A549 (cell line): ENCODE measurements around the gene UBR7. TPM values are rescaled to one million over a fixed set of nuclear protein-coding genes. Genes with fewer than 3 reads are reported as not detected.
"Not testable (repeated sequence)": the region's sequence is repeated elsewhere in the genome, so short reads cannot be mapped to it uniquely, and the experiment has no call there.

Source experiments
- ATAC-seq, 2 experiments: fragments of 200-7000 bp in 1 of 2; fragments of >200 bp in 1 of 2; cut with Nextera tagmentation in 1 of 2; cut with Tn5 transposase in 1 of 2; 3 replicates each; pipeline versions ENCODE4 v1.8.0 to v1.9.1; 2018 to 2020; ENCODE audit warnings: mild to moderate bottlenecking in 1 of 2, moderate library complexity in 1 of 2
- CTCF ChIA-PET: fragments of 300-600 bp; sonication (Branson Sonifier 250); formaldehyde crosslinking; extraction: SDS; loops from one replicate; lab custom pipeline; 2021; ENCODE audit warnings: antibody characterized with exemption, inconsistent platforms; lab: Yijun Ruan, JAX
- POLR2A ChIA-PET: fragments of 350-600 bp; formaldehyde crosslinking; extraction: SDS; loops from one replicate; lab custom pipeline; 2021; ENCODE audit warnings: antibody characterized with exemption, inconsistent platforms; lab: Yijun Ruan, JAX
- DNase-seq, 2 experiments: peaks; one replicate each; pipeline versions ENCODE4 v3.0.0 to v3.0.0-alpha.2; 2011 to 2016; ENCODE audit warnings: low read depth in 1 of 2, low spot score in 1 of 2
- FAIRE-seq: peaks from 2 replicates; lab custom pipeline; 2011; peaks lifted over from hg19 to GRCh38; lab: Jason Lieb, UNC
- H3K27ac ChIP-seq, 2 experiments: fragments of >200 bp; sonication (Bioruptor Twin); formaldehyde crosslinking; 3 replicates each; pipeline ENCODE4 v1.5.1; 2016 to 2017
- H3K4me1 ChIP-seq: fragments of >200 bp; sonication (Bioruptor Twin); formaldehyde crosslinking; 3 replicates; pipeline ENCODE4 v1.6.1; 2016
- H3K4me2 ChIP-seq: fragments of >200 bp; sonication (Bioruptor Twin); formaldehyde crosslinking; 3 replicates; pipeline ENCODE4 v1.6.1; 2016
- H3K4me3 ChIP-seq: fragments of >200 bp; sonication (Bioruptor Twin); formaldehyde crosslinking; 3 replicates; pipeline ENCODE4 v1.5.1; 2016
- H3K9me3 ChIP-seq: fragments of >200 bp; sonication (Bioruptor Twin); formaldehyde crosslinking; 3 replicates; pipeline ENCODE4 v1.6.1; 2016
- E2F6 ChIP-seq: IDR thresholded peaks from 2 replicates; pipeline ENCODE4 v1.6.1; 2012; ENCODE audit warnings: low read depth, borderline replicate concordance
- EHF ChIP-seq: fragments of 250-450 bp; sonication (Bioruptor Pico); IDR thresholded peaks from 2 replicates; pipeline ENCODE4 v1.5.0; 2020; ENCODE audit warnings: mild to moderate bottlenecking
- ESRRA ChIP-seq: fragments of 150-350 bp; IDR thresholded peaks from 2 replicates; pipeline ENCODE4 v1.6.1; 2014; ENCODE audit warnings: mild to moderate bottlenecking, low read length, borderline replicate concordance
- FOSL2 ChIP-seq, 2 experiments: fragments of 450-650 bp in 1 of 2; fragments of >200 bp in 1 of 2; sonication (Bioruptor Twin) in 1 of 2; formaldehyde crosslinking; IDR thresholded peaks; 2 replicates each; pipeline versions ENCODE4 v1.5.0 to v1.6.1; 2016 to 2020; ENCODE audit warnings: mild to moderate bottlenecking in 1 of 2, moderate library complexity in 1 of 2
- FOXS1 ChIP-seq: fragments of 250-450 bp; sonication (Bioruptor Pico); IDR thresholded peaks from 2 replicates; pipeline ENCODE4 v1.5.0; 2020; ENCODE audit warnings: mild to moderate bottlenecking, moderate library complexity
- GATA3 ChIP-seq: IDR thresholded peaks from 2 replicates; pipeline ENCODE4 v1.6.1; 2012; ENCODE audit warnings: borderline replicate concordance
- HEYL ChIP-seq: fragments of 250-450 bp; sonication (Bioruptor Pico); IDR thresholded peaks from 2 replicates; pipeline ENCODE4 v1.8.0; 2021; ENCODE audit warnings: mild to moderate bottlenecking, moderate library complexity
- HOXA7 ChIP-seq: fragments of 250-450 bp; sonication (Bioruptor Pico); IDR thresholded peaks from 2 replicates; pipeline ENCODE4 v1.5.0; 2020; ENCODE audit warnings: mild to moderate bottlenecking, moderate library complexity
- HOXB5 ChIP-seq: fragments of 250-450 bp; sonication (Bioruptor Pico); IDR thresholded peaks from 2 replicates; pipeline ENCODE4 v1.5.0; 2020; ENCODE audit warnings: mild to moderate bottlenecking, moderate library complexity
- MAFK ChIP-seq: fragments of 450-650 bp; IDR thresholded peaks from 2 replicates; pipeline ENCODE4 v1.6.1; 2014; ENCODE audit not compliant: partially characterized antibody
- MAX ChIP-seq: IDR thresholded peaks from 2 replicates; pipeline ENCODE4 v1.6.1; 2012
- MAZ ChIP-seq: fragments of 150-350 bp; IDR thresholded peaks from 2 replicates; pipeline ENCODE4 v1.6.1; 2014; ENCODE audit warnings: antibody characterized with exemption, low read depth, low read length, borderline replicate concordance
- POLR2A ChIP-seq: IDR thresholded peaks from 2 replicates; pipeline ENCODE4 v1.6.1; 2012; ENCODE audit warnings: mild to moderate bottlenecking, low read length
- RNF2 ChIP-seq: fragments of 200-600 bp; sonication (generic); IDR thresholded peaks from 2 replicates; pipeline ENCODE4 v1.6.1; 2016; ENCODE audit warnings: low read depth, mild to moderate bottlenecking, antibody characterized with exemption, moderate library complexity, borderline replicate concordance
- SMC3 ChIP-seq: fragments of >200 bp; sonication (Bioruptor Twin); formaldehyde crosslinking; IDR thresholded peaks from 3 replicates; pipeline ENCODE4 v1.6.1; 2018; ENCODE audit warnings: inconsistent platforms
- ZFP36 ChIP-seq: fragments of 450-650 bp; IDR thresholded peaks from 2 replicates; pipeline ENCODE4 v1.6.1; 2014; ENCODE audit warnings: borderline replicate concordance; ENCODE audit not compliant: partially characterized antibody
- ZSCAN20 ChIP-seq: fragments of 250-450 bp; sonication (Bioruptor Pico); IDR thresholded peaks from 2 replicates; pipeline ENCODE4 v1.8.0; 2022; ENCODE audit warnings: mild to moderate bottlenecking, moderate library complexity
- WGBS: methylation state at CpG from one replicate; pipeline ENCODE4 v1.1.6; 2017; ENCODE audit errors: missing lambda C conversion rate; 5-methylcytosine and 5-hydroxymethylcytosine counted together
- polyA plus RNA-seq, 4 experiments: library from polyadenylated mRNA; depleted of rRNA in 3 of 4; stranded (reverse); fragments of >200 nt; fragmentation: RNase III in 1 of 4; extraction: RNeasy Plus Mini Kit Qiagen cat#74134 plus additional on column Dnase treatment in 1 of 4; gene quantifications; 2 replicates in 3 of 4; 3 replicates in 1 of 4; pipeline ENCODE4 v1.2.3, GENCODE V29; 2011 to 2017
- TF ChIP-seq, protein P1 (sequence below): fragments of >200 bp; sonication (Bioruptor Twin); formaldehyde crosslinking; IDR thresholded peaks from 3 replicates; pipeline ENCODE4 v1.5.1; 2016
- TF ChIP-seq, protein P2 (sequence below): fragments of 450-650 bp; IDR thresholded peaks from 2 replicates; pipeline ENCODE4 v1.6.1; 2014; ENCODE audit warnings: antibody characterized with exemption
- TF ChIP-seq, protein P3 (sequence below): fragments of >200 bp; sonication (Bioruptor Twin); formaldehyde crosslinking; IDR thresholded peaks from 3 replicates; pipeline ENCODE4 v1.6.1; 2016

UBR7 gene
- polyA plus RNA-seq, 2 of the 4 experiments (the other 2 are of a cell fraction), result 37.0 to 40.4 TPM

GRCh38 chr14:93232159-93232558, 25.1 kb downstream of the UBR7 start:
- ChIA-PET POLR2A (interaction anchor here (1.1 to 1.6 kb wide), 2 partner anchors 8 to 25 kb away, joined by 9 to 10 read pairs; partner anchors contain the start of genes GON7 and UBR7), CTCF (interaction anchor here (0.6 to 4.1 kb wide), 6 partner anchors 9 to 318 kb away, joined by 3 to 14 read pairs (median 4); partner anchors contain the start of genes GON7 and UBR7)
- TF ChIP-seq HEYL (CRISPR knock-in tag) (no peak), ZSCAN20 (no peak)
- no peak for DNase-seq
- no peak for ATAC-seq
- WGBS, result 93% methylated on average over 13 of the region's 17 CpGs
- Histone ChIP-seq H3K4me2 (peak overlapping the region; percentile 89), H3K4me3 (no peak overlapping the region; the same call in 2 of the 3 replicates), H3K9me3 (no peaks in the 10 kb centered on the region), H3K4me1 (peaks cover 9% of the 10 kb centered on the region; the same call in 1 of the 3 replicates), H3K27ac (peak overlapping the region in 1 of 2 experiments; percentile 80; a peak in 4 of 6 replicates)
- FAIRE-seq, result no peak

GRCh38 chr14:93233078-93233477, 26.0 kb downstream of the UBR7 start:
- H3K4me2 ChIP-seq, FAIRE-seq, H3K27ac ChIP-seq, H3K4me1 ChIP-seq, POLR2A ChIA-PET, DNase-seq, H3K4me3 ChIP-seq, H3K9me3 ChIP-seq, ATAC-seq: not testable (repeated sequence)
- 77% methylated on average over 5 of the region's 5 CpGs for WGBS
- CTCF ChIA-PET, result interaction anchor here (0.7 to 4.1 kb wide), 8 partner anchors 14 to 310 kb away, joined by 3 to 14 read pairs (median 4); partner anchors contain the start of genes GON7 and UBR7

DNA sequence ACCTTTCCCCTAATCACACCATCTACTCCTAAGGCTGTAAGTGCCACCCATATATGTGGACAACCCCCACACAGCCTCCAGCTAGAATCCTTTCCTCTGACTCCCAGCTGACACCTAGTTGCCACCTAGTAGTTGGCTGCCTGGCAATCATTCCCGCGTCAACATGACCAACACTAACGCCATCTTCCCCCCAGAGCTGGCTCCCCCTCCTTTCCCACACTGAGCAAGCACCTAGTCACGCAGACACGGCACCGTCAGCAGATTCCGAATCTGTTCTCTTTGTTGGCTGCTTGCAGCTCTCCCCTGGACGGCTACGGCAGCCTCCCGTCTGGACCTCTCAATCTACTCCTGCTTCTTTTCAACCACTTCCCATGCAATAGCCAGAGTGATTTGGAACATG, 27.7 kb downstream of the UBR7 start:
- ChIA-PET POLR2A (interaction anchor here (0.5 to 0.8 kb wide), 2 partner anchors 15 to 27 kb away, joined by 3 read pairs; partner anchors contain the start of gene UBR7), CTCF (interaction anchor here (1.0 to 4.1 kb wide), 4 partner anchors 16 to 289 kb away, joined by 3 to 14 read pairs (median 4); partner anchors contain the start of genes GON7 and UBR7)
- ATAC-seq (peak; percentile 49 to 61), DNase-seq (peak; percentile 34 to 64), FAIRE-seq (no peak)
- Histone ChIP-seq H3K4me3 (no peak overlapping the region), H3K4me1 (peaks cover 14% of the 10 kb centered on the region), H3K9me3 (no peaks in the 10 kb centered on the region), H3K27ac (peak overlapping the region in 1 of 2 experiments; percentile 36; a peak in 2 of 6 replicates), H3K4me2 (peak overlapping the region; percentile 30; the same call in 2 of the 3 replicates)
- 44% methylated on average over 10 of the region's 10 CpGs for WGBS
- TF ChIP-seq MAFK, result peak; percentile 75
- TF ChIP-seq EHF (CRISPR knock-in tag), result no peak
- TF ChIP-seq MAZ, result no peak
- peak; percentile 14; the same call in 1 of the 2 replicates for TF ChIP-seq GATA3
- TF ChIP-seq, protein P1, sequence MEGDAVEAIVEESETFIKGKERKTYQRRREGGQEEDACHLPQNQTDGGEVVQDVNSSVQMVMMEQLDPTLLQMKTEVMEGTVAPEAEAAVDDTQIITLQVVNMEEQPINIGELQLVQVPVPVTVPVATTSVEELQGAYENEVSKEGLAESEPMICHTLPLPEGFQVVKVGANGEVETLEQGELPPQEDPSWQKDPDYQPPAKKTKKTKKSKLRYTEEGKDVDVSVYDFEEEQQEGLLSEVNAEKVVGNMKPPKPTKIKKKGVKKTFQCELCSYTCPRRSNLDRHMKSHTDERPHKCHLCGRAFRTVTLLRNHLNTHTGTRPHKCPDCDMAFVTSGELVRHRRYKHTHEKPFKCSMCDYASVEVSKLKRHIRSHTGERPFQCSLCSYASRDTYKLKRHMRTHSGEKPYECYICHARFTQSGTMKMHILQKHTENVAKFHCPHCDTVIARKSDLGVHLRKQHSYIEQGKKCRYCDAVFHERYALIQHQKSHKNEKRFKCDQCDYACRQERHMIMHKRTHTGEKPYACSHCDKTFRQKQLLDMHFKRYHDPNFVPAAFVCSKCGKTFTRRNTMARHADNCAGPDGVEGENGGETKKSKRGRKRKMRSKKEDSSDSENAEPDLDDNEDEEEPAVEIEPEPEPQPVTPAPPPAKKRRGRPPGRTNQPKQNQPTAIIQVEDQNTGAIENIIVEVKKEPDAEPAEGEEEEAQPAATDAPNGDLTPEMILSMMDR, result no peak
- TF ChIP-seq FOSL2 (IDR thresholded peaks at IDR 0.05), result no peak
- TF ChIP-seq FOSL2 (CRISPR knock-in tag; IDR thresholded peaks at IDR 0.05), result peak; percentile 39

- ATAC-seq (peak; percentile 92 to 93), FAIRE-seq (peak; percentile 28)
- TF ChIP-seq RNF2, result no peak
- peak; percentile 91 for TF ChIP-seq MAX
- no peak for TF ChIP-seq ESRRA
- TF ChIP-seq HOXB5 (CRISPR knock-in tag), result no peak
- TF ChIP-seq POLR2A, result no peak
- no peak for TF ChIP-seq HOXA7 (CRISPR knock-in tag)
- TF ChIP-seq FOXS1 (CRISPR knock-in tag), result no peak
- TF ChIP-seq SMC3, result no peak
- TF ChIP-seq ZFP36, result no peak
- TF ChIP-seq, protein P2, sequence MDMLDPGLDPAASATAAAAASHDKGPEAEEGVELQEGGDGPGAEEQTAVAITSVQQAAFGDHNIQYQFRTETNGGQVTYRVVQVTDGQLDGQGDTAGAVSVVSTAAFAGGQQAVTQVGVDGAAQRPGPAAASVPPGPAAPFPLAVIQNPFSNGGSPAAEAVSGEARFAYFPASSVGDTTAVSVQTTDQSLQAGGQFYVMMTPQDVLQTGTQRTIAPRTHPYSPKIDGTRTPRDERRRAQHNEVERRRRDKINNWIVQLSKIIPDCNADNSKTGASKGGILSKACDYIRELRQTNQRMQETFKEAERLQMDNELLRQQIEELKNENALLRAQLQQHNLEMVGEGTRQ, result no peak
- TF ChIP-seq, protein P3, sequence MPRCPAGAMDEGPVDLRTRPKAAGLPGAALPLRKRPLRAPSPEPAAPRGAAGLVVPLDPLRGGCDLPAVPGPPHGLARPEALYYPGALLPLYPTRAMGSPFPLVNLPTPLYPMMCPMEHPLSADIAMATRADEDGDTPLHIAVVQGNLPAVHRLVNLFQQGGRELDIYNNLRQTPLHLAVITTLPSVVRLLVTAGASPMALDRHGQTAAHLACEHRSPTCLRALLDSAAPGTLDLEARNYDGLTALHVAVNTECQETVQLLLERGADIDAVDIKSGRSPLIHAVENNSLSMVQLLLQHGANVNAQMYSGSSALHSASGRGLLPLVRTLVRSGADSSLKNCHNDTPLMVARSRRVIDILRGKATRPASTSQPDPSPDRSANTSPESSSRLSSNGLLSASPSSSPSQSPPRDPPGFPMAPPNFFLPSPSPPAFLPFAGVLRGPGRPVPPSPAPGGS, result no peak
- TF ChIP-seq E2F6, result peak; percentile 94
Measured at GRCh38 chr14:93239869-93240677, 33.0 kb downstream of the UBR7 start.

More at GRCh38 chr14:93239869-93240677, 33.0 kb downstream of the UBR7 start:
- Histone ChIP-seq H3K4me3 (peak overlapping the region; percentile 27), H3K4me1 (peaks cover 27% of the 10 kb centered on the region), H3K9me3 (no peaks in the 10 kb centered on the region), H3K4me2 (peak overlapping the region; percentile 85), H3K27ac (peak overlapping the region; percentile 65 to 83)
- ChIA-PET CTCF (interaction anchor here (1.3 to 2.2 kb wide), 3 partner anchors 10 to 32 kb away, joined by 3 to 6 read pairs (median 5); partner anchors contain the start of gene UBR7), POLR2A (interaction anchor here (1.9 kb wide), 2 partner anchors 9 to 33 kb away, joined by 7 to 10 read pairs; partner anchors contain the start of genes GON7 and UBR7)
- WGBS, result 14% methylated on average over 25 of the region's 25 CpGs
- DNase-seq, result peak; percentile 70 to 80
